BJ (cell line): Measurements from ENCODE around the gene CCL5. TPM values are rescaled to one million over a fixed set of nuclear protein-coding genes. Genes with fewer than 3 reads are reported as not detected.
A peak's percentile ranks its signal among the peaks of the same experiment; 100 is the strongest.

Source experiments
- CTCF ChIA-PET: fragments of 350-600 bp; formaldehyde crosslinking; extraction: SDS; loops from one replicate; lab custom pipeline; 2021; ENCODE audit warnings: antibody characterized with exemption, inconsistent platforms; lab: Yijun Ruan, JAX
- POLR2A ChIA-PET: fragments of 300-600 bp; sonication (Branson Sonifier 250); formaldehyde crosslinking; extraction: SDS; loops from one replicate; lab custom pipeline; 2021; ENCODE audit warnings: antibody characterized with exemption; lab: Charles Lee
- DNase-seq: peaks from one replicate; pipeline ENCODE4 v3.0.0-alpha.2; 2011; ENCODE audit warnings: low read depth
- H3K27me3 ChIP-seq: 2 replicates; pipeline ENCODE4 v1.6.0; 2011; ENCODE audit warnings: low read length; ENCODE audit not compliant: control insufficient read depth, insufficient read depth
- H3K36me3 ChIP-seq: 2 replicates; pipeline ENCODE4 v1.5.1; 2011; ENCODE audit warnings: low read length; ENCODE audit not compliant: control insufficient read depth, insufficient read depth
- H3K4me3 ChIP-seq: 2 replicates; pipeline ENCODE4 v1.5.1; 2011; ENCODE audit warnings: low read depth, mild to moderate bottlenecking, control low read depth, low read length
- polyA plus RNA-seq: library from polyadenylated mRNA; depleted of rRNA; stranded (reverse); fragments of >200 nt; gene quantifications from 2 replicates; pipeline ENCODE4 v1.2.3, GENCODE V29; 2011
- TF ChIP-seq, protein P1 (sequence below): IDR thresholded peaks from 2 replicates; pipeline ENCODE4 v1.5.1; 2011; ENCODE audit warnings: low read depth, mild to moderate bottlenecking, control low read depth, inconsistent platforms, low read length, moderate library complexity; ENCODE audit not compliant: insufficient read depth

Gene CCL5
- polyA plus RNA-seq, 1 experiment: 0.16 TPM

DNA sequence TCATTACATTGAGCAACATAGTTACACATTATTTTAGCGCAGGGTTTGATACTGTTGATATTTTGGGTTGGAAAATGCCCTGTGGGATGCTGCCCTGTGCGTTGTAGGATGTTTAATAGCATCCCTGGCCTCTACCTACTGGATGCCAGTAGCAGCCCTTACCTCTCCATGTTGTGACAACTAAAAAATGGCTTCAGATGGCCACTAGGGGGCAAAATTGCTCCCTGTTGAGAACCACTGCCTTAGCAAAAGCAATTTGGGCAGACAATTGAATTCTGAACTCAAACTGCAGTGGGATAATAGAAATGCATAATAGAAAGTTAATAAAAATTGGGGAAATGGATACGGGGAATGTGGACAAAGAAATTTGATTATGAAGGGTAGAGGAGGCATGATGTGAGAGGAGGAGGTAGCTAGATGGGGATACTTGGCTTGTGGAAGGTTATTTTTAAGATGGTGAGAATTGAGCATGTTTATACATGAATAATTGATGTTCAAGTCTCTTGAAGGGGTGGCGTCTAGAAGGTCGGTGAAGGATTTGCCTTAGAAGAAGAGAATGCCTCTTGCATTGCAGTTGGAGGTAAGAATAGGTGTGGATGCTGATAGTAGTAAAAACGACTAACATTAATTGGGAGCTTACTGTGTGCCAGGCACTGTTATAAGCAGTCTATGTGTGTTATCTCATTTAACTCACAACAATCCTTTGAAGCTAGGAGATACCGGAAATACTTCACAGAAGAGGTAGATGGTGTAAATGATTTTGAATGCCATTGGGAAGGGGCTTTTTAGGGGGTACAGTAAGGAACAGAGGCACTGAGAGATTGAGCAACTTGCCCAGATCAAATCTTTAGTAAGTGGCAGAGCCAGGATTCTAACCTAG, 30.5 kb downstream of the CCL5 start:
- Histone ChIP-seq H3K4me3 (no peak overlapping the region), H3K27me3 (no peaks in the 10 kb centered on the region), H3K36me3 (peaks cover 12% of the 10 kb centered on the region)
- CTCF ChIA-PET: interaction anchor here (1.0 to 3.8 kb wide), 7 partner anchors 8 to 93 kb away, joined by 4 to 24 read pairs (median 7); no protein-coding TSS in a partner anchor
- POLR2A ChIA-PET: no interaction called here
- TF ChIP-seq, protein P1, sequence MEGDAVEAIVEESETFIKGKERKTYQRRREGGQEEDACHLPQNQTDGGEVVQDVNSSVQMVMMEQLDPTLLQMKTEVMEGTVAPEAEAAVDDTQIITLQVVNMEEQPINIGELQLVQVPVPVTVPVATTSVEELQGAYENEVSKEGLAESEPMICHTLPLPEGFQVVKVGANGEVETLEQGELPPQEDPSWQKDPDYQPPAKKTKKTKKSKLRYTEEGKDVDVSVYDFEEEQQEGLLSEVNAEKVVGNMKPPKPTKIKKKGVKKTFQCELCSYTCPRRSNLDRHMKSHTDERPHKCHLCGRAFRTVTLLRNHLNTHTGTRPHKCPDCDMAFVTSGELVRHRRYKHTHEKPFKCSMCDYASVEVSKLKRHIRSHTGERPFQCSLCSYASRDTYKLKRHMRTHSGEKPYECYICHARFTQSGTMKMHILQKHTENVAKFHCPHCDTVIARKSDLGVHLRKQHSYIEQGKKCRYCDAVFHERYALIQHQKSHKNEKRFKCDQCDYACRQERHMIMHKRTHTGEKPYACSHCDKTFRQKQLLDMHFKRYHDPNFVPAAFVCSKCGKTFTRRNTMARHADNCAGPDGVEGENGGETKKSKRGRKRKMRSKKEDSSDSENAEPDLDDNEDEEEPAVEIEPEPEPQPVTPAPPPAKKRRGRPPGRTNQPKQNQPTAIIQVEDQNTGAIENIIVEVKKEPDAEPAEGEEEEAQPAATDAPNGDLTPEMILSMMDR: peak; percentile 80
- peak; percentile 4 for DNase-seq

DNA sequence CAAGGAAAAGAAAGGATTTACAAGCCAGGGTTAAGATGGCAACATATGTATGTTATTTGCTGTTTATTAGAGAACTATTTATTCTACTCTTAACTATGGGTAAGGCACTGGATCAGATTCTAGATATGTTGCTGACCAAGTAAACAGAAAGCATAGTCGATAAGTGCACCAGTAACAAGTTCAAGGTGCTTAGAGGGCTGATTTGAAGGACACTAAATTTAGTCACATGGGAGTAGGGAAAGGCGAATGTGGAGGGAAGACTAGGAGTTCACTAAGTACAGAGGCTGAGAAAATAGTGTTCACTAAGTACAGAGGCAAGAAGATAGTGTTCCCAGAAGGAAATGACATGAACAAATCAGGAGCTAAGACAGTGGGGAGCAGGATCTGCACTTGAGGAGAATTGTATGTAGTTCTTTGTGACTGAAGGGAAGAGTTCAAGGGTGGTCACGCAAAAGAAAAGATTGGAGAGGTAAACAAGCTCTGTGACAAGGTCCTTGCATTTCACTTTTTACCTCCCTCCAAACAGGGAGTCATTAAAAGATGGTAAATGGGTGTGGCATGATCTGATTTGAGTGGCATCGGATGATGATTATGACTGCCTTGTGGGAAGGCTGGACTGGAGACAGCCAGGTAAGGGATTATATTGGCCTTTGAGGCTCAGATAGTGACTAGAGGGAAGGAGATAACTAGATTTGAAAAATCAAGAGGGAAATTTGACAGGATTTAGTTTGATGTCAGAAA, 32.4 kb downstream of the CCL5 start:
- Histone ChIP-seq H3K4me3 (no peak overlapping the region), H3K36me3 (peaks cover 17% of the 10 kb centered on the region), H3K27me3 (no peaks in the 10 kb centered on the region)
- TF ChIP-seq, protein P1: no peak
- CTCF ChIA-PET: interaction anchor here (1.0 to 3.8 kb wide), 5 partner anchors 11 to 122 kb away, joined by 3 to 24 read pairs (median 4); no protein-coding TSS in a partner anchor
- no peak for DNase-seq
- POLR2A ChIA-PET: no interaction called here

DNA sequence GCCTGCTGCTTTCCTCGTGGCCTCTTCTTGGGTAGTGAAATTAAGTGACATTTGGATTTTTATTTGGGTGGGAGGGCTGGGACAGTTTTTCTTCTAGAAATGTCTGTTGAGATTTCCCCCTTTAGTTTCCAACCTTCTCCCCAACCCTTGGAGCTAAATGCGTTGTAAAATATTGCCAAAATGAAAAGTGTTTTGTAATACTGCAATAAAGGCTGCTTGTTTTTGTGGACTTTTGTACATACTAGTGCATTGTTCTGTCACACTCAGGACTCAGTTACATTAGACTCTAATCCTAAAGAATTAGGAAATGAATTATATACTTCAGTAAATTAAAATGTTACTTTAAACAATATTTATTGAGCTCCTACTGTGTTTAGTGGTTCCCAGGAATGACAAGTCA, 33.2 kb downstream of the CCL5 start:
- ChIA-PET POLR2A (no interaction called here), CTCF (interaction anchor here (1.0 to 3.8 kb wide), 6 partner anchors 11 to 122 kb away, joined by 3 to 24 read pairs (median 4); no protein-coding TSS in a partner anchor)
- no peak overlapping the region for H3K4me3 ChIP-seq
- H3K36me3 ChIP-seq: peaks cover 21% of the 10 kb centered on the region
- H3K27me3 ChIP-seq: no peaks in the 10 kb centered on the region
- no peak for DNase-seq
- TF ChIP-seq, protein P1: no peak

DNA sequence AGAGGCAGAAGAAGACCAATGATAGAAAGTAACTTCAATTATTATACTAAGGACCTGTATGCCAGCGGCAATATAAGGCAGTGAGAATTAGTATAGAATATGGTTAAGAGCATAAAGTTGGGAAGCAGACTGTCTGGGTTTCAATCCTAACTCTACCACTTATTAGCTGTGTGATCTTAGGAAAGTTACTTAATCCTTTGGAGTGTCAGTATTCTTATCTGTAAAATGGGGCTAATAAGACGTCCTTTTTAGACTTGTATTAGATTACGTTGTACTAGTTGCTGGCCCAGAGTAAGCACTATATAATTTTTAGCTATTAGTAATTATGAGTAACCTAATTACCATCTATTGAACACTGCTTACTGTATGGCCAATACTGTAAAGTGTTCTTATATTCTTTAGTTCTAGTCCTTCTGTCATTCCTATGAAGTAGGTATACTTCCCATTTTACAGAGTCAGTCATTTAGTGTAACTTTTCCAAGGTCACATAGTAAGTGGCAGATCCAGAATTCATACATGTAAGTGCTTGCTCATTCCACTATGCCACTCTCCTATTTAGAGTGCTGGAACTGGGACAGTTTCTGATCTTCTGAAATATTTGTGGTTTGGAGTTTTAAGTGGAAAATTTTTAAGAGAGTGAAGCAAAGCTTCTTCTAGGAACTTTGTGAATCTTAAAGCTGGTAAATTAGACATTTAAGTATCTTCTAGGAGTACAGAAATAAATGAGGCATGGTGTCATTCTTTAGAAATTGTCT, 33.9 kb downstream of the CCL5 start:
- peak; percentile 37 for DNase-seq
- Histone ChIP-seq H3K4me3 (no peak overlapping the region), H3K36me3 (peaks cover 24% of the 10 kb centered on the region), H3K27me3 (no peaks in the 10 kb centered on the region)
- ChIA-PET CTCF (interaction anchor here (0.7 to 1.4 kb wide), 5 partner anchors 11 to 123 kb away, joined by 3 to 4 read pairs (median 3); no protein-coding TSS in a partner anchor), POLR2A (no interaction called here)
- TF ChIP-seq, protein P1: no peak
